CD14-positive monocyte (primary cell): ENCODE measurements around the gene BMPER. TPM values are rescaled to one million over a fixed set of nuclear protein-coding genes. Genes with fewer than 3 reads are reported as not detected.

Source experiments
- DNase-seq, 3 donors: peaks; one replicate each; pipeline ENCODE4 v3.0.0-alpha.2; 2011 to 2022
- H2AFZ ChIP-seq: 2 replicates; pipeline ENCODE4 v1.6.0; 2012; ENCODE audit warnings: mild to moderate bottlenecking, low read depth, low read length, inconsistent platforms; ENCODE audit not compliant: insufficient read depth, poor library complexity, severe bottlenecking
- H3K27ac ChIP-seq, 2 donors: 1 replicate in 1 of 2; 2 replicates in 1 of 2; pipeline ENCODE4 v1.5.1; 2012 to 2013; ENCODE audit warnings: low read length in 2 of 2, control low read depth in 1 of 2, inconsistent platforms in 1 of 2, low read depth in 1 of 2, mild to moderate bottlenecking in 1 of 2
- H3K27me3 ChIP-seq, 2 donors: one replicate each; pipeline versions ENCODE4 v1.6.0 to v1.6.1; 2011 to 2013; ENCODE audit warnings: low read length in 2 of 2; ENCODE audit not compliant: control insufficient read depth in 2 of 2, insufficient read depth in 2 of 2
- H3K36me3 ChIP-seq, 2 donors: replicated peaks in 1 of 2; 1 replicate in 1 of 2; 2 replicates in 1 of 2; pipeline versions ENCODE4 v1.5.1 to v1.6.1; 2012 to 2013; ENCODE audit warnings: low read length in 2 of 2, control low read depth in 1 of 2, inconsistent platforms in 1 of 2, mild to moderate bottlenecking in 1 of 2; ENCODE audit not compliant: insufficient read depth in 2 of 2, control insufficient read depth in 1 of 2
- H3K4me1 ChIP-seq, 2 donors: 1 replicate in 1 of 2; 2 replicates in 1 of 2; pipeline versions ENCODE4 v1.5.1 to v1.6.1; 2012 to 2013; ENCODE audit warnings: low read length in 2 of 2, control low read depth in 1 of 2, inconsistent platforms in 1 of 2, mild to moderate bottlenecking in 1 of 2, moderate library complexity in 1 of 2; ENCODE audit not compliant: insufficient read depth in 2 of 2, control insufficient read depth in 1 of 2
- H3K4me2 ChIP-seq: replicated peaks from 2 replicates; pipeline ENCODE3; 2012; ENCODE audit warnings: low read length, moderate library complexity, mild to moderate bottlenecking; ENCODE audit not compliant: poor library complexity, severe bottlenecking; ENCODE audit errors: extremely low read depth
- H3K4me3 ChIP-seq, 3 experiments: fragments of 200-600 bp in 1 of 3; sonication (generic) in 1 of 3; replicated peaks in 1 of 3; 1 replicate in 2 of 3; 2 replicates in 1 of 3; pipeline ENCODE4 v1.5.1; 2011 to 2013; ENCODE audit warnings: low read length in 3 of 3, mild to moderate bottlenecking in 3 of 3, control low read depth in 2 of 3, low read depth in 2 of 3, inconsistent platforms in 1 of 3, moderate library complexity in 1 of 3
- H3K79me2 ChIP-seq: 2 replicates; pipeline ENCODE4 v1.6.0; 2012; ENCODE audit warnings: mild to moderate bottlenecking, control low read depth, inconsistent platforms, low read length, moderate library complexity; ENCODE audit not compliant: insufficient read depth
- H3K9ac ChIP-seq: 2 replicates; pipeline ENCODE4 v1.6.0; 2017; ENCODE audit warnings: low read length, mild to moderate bottlenecking; ENCODE audit not compliant: insufficient read depth, poor library complexity, severe bottlenecking
- H3K9me3 ChIP-seq, 2 donors: replicated peaks in 1 of 2; 1 replicate in 1 of 2; 2 replicates in 1 of 2; pipeline versions ENCODE4 v1.5.1 to v1.6.1; 2012 to 2013; ENCODE audit warnings: low read length in 2 of 2, control low read depth in 1 of 2; ENCODE audit not compliant: control insufficient read depth in 1 of 2, insufficient read depth in 1 of 2
- H4K20me1 ChIP-seq: 2 replicates; pipeline ENCODE4 v1.6.0; 2012; ENCODE audit warnings: mild to moderate bottlenecking, low read length, control low read depth, moderate library complexity; ENCODE audit not compliant: insufficient read depth
- H3K27ac Mint-ChIP-seq, 7 donors: one replicate each; pipeline ENCODE4 v1.8.0; 2020; ENCODE audit warnings: mild to moderate bottlenecking in 7 of 7, mixed read lengths in 7 of 7, moderate library complexity in 6 of 7, inconsistent platforms in 2 of 7
- H3K27me3 Mint-ChIP-seq, 3 donors: one replicate each; pipeline ENCODE4 v1.8.0; 2021 to 2022; ENCODE audit warnings: low read depth in 3 of 3, mild to moderate bottlenecking in 3 of 3, mixed read lengths in 3 of 3, moderate library complexity in 3 of 3, inconsistent platforms in 1 of 3
- H3K36me3 Mint-ChIP-seq, 2 donors: one replicate each; pipeline ENCODE4 v1.8.0; 2020; ENCODE audit warnings: mixed read lengths in 2 of 2, inconsistent platforms in 1 of 2, mild to moderate bottlenecking in 1 of 2
- H3K4me1 Mint-ChIP-seq: one replicate; pipeline ENCODE4 v1.8.0; 2020; ENCODE audit warnings: mild to moderate bottlenecking, mixed read lengths
- H3K4me3 Mint-ChIP-seq, 2 donors: one replicate each; pipeline ENCODE4 v1.8.0; 2020; ENCODE audit warnings: mild to moderate bottlenecking in 2 of 2, mixed read lengths in 2 of 2, moderate library complexity in 1 of 2
- H3K9me3 Mint-ChIP-seq, 7 donors: one replicate each; pipeline ENCODE4 v1.8.0; 2020 to 2022; ENCODE audit warnings: mixed read lengths in 7 of 7, mild to moderate bottlenecking in 6 of 7, moderate library complexity in 6 of 7, inconsistent platforms in 2 of 7
- CTCF ChIP-seq: fragments of 200-600 bp; IDR thresholded peaks from one replicate; pipeline ENCODE4 v1.8.0; 2022; ENCODE audit warnings: antibody characterized with exemption, mild to moderate bottlenecking
- WGBS: methylation state at CpG from one replicate; pipeline ENCODE4 v1.1.5; 2013; ENCODE audit warnings: missing lambda C conversion rate; ENCODE audit not compliant: insufficient coverage; 5-methylcytosine and 5-hydroxymethylcytosine counted together
- intact Hi-C, 2 donors: fragments of 100-400 bp; cut with micrococcal nuclease; formaldehyde crosslinking; loops; one replicate each; pipeline versions ENCODE4 v1.15.0 to v1.15.1; 2023
- polyA plus RNA-seq, 3 donors: library from polyadenylated mRNA; depleted of rRNA in 1 of 3; unstranded in 2 of 3; stranded (reverse) in 1 of 3; fragments of 300-500 nt in 2 of 3; fragments of >200 nt in 1 of 3; fragmentation: Illumina TruSeq in 2 of 3; gene quantifications; 1 replicate in 2 of 3; 2 replicates in 1 of 3; pipeline ENCODE4 v1.2.3, GENCODE V29; 2012 to 2021

Gene BMPER
- polyA plus RNA-seq, 3 donors: not detected

- no peak overlapping the region for H3K27ac ChIP-seq
- H3K9ac ChIP-seq: no peak overlapping the region
- Mint-ChIP-seq H3K27ac (no peak overlapping the region), H3K9me3 (peaks cover 0 to 9% (median 6%) of the 10 kb centered on the region in 7 donors), H3K27me3 (peaks cover 0 to 2% (median 0%) of the 10 kb centered on the region in 3 donors), H3K36me3 (no peaks in the 10 kb centered on the region), H3K4me1 (no peaks in the 10 kb centered on the region), H3K4me3 (no peak overlapping the region)
- no peaks in the 10 kb centered on the region for H3K79me2 ChIP-seq
- no peaks in the 10 kb centered on the region for H4K20me1 ChIP-seq
- H3K4me3 ChIP-seq: no peak overlapping the region
- H3K4me2 ChIP-seq: no peak overlapping the region
- DNase-seq: no peak
- WGBS: 84% methylated on average over 4 of the region's 9 CpGs
- H3K27me3 ChIP-seq: no peaks in the 10 kb centered on the region
- H3K4me1 ChIP-seq: no peaks in the 10 kb centered on the region
- H3K9me3 ChIP-seq: peaks cover 6 to 15% of the 10 kb centered on the region in 2 donors
- no peak overlapping the region for H2AFZ ChIP-seq
- TF ChIP-seq CTCF: no peak
- intact Hi-C loops: no loop called here
- no peaks in the 10 kb centered on the region for H3K36me3 ChIP-seq
Measured at GRCh38 chr7:34075523-34076370, 170.4 kb downstream of the BMPER start.

- no peak overlapping the region for H3K4me3 ChIP-seq
Measured at GRCh38 chr7:34077168-34077567, 171.8 kb downstream of the BMPER start.

More at GRCh38 chr7:34077168-34077567, 171.8 kb downstream of the BMPER start:
- H3K27me3 Mint-ChIP-seq: peaks cover 0 to 2% (median 0%) of the 10 kb centered on the region in 3 donors
- no peak for TF ChIP-seq CTCF
- WGBS: no CpG with 5 or more reads among the region's 2 CpGs
- Histone ChIP-seq H3K9me3 (peaks cover 6 to 14% of the 10 kb centered on the region in 2 donors), H3K36me3 (no peaks in the 10 kb centered on the region), H4K20me1 (no peaks in the 10 kb centered on the region), H3K27me3 (no peaks in the 10 kb centered on the region), H2AFZ (no peak overlapping the region), H3K9ac (no peak overlapping the region), H3K4me1 (no peaks in the 10 kb centered on the region), H3K27ac (no peak overlapping the region), H3K79me2 (no peaks in the 10 kb centered on the region), H3K4me2 (no peak overlapping the region)
- H3K27ac Mint-ChIP-seq: no peak overlapping the region
- no peaks in the 10 kb centered on the region for H3K36me3 Mint-ChIP-seq
- H3K4me3 Mint-ChIP-seq: no peak overlapping the region
- intact Hi-C loops: no loop called here
- no peaks in the 10 kb centered on the region for H3K4me1 Mint-ChIP-seq
- peaks cover 0 to 9% (median 6%) of the 10 kb centered on the region in 7 donors for H3K9me3 Mint-ChIP-seq
- DNase-seq: no peak
